ENCODE results near the gene PLA2G4E. TPM values are rescaled to one million over a fixed set of nuclear protein-coding genes. Genes with fewer than 3 reads are reported as not detected.

The PLA2G4E gene
- polyA plus RNA-seq, 1 donor (not counting 4 experiments of a cell fraction or from before 2014, with no cell fraction given), result 3.5 TPM

GRCh38 chr15:42065468-42065867, 44.6 kb upstream of the PLA2G4E start:
- Histone ChIP-seq H4K20me1 (ENCODE audit: control insufficient read depth, extremely low read depth, insufficient read depth, low read length) (no peaks in the 10 kb centered on the region), H3K9ac (ENCODE audit: control insufficient read depth, extremely low read depth, insufficient read depth, low read length) (no peak overlapping the region), H3K36me3 (ENCODE audit: control insufficient read depth in 2 of 2, extremely low read depth in 1 of 2, insufficient read depth in 2 of 2, low read length in 2 of 2) (no peaks in the 10 kb centered on the region), H3K4me3 (ENCODE audit: control insufficient read depth in 2 of 3, extremely low read depth in 1 of 3, insufficient read depth in 2 of 3, low read depth in 1 of 3, low read length in 3 of 3) (no peak overlapping the region), H3K9me1 (ENCODE audit: control insufficient read depth, extremely low read depth, insufficient read depth, low read length) (no peaks in the 10 kb centered on the region), H2AFZ (ENCODE audit: control insufficient read depth, low read length) (no peak overlapping the region), H3K9me3 (ENCODE audit: control insufficient read depth, low read depth, low read length) (no peaks in the 10 kb centered on the region), H3K4me2 (ENCODE audit: control insufficient read depth, extremely low read depth, insufficient read depth, low read depth, low read length) (no peak overlapping the region), H3K27me3 (ENCODE audit: control insufficient read depth, extremely low read depth, insufficient read depth, low read length) (no peaks in the 10 kb centered on the region), H3K27ac (ENCODE audit: control insufficient read depth, insufficient read depth, low read length) (no peak overlapping the region), H3K79me2 (ENCODE audit: control insufficient read depth, insufficient read depth, low read length) (no peaks in the 10 kb centered on the region), H3K4me1 (ENCODE audit: control insufficient read depth, extremely low read depth, insufficient read depth, low read length) (no peaks in the 10 kb centered on the region)
- no peak for FAIRE-seq
- no peak for TF ChIP-seq EZH2 (IDR thresholded peaks at IDR 0.05; ENCODE audit: low read length)
- TF ChIP-seq, protein P1, sequence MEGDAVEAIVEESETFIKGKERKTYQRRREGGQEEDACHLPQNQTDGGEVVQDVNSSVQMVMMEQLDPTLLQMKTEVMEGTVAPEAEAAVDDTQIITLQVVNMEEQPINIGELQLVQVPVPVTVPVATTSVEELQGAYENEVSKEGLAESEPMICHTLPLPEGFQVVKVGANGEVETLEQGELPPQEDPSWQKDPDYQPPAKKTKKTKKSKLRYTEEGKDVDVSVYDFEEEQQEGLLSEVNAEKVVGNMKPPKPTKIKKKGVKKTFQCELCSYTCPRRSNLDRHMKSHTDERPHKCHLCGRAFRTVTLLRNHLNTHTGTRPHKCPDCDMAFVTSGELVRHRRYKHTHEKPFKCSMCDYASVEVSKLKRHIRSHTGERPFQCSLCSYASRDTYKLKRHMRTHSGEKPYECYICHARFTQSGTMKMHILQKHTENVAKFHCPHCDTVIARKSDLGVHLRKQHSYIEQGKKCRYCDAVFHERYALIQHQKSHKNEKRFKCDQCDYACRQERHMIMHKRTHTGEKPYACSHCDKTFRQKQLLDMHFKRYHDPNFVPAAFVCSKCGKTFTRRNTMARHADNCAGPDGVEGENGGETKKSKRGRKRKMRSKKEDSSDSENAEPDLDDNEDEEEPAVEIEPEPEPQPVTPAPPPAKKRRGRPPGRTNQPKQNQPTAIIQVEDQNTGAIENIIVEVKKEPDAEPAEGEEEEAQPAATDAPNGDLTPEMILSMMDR (optimal IDR thresholded peaks at IDR 0.05 in 1 of 3, IDR thresholded peaks at IDR 0.05 in 1 of 3, conservative IDR thresholded peaks at IDR 0.05 in 1 of 3; ENCODE audit: extremely low read depth in 1 of 3, insufficient read depth in 2 of 3, low read length in 3 of 3), result no peak
- dilution Hi-C loops (cut with MboI; ENCODE audit: extremely low pct_ligation_motif_present, low sequenced_read_pairs), result no loop called here
- no peak for DNase-seq (ENCODE audit: low read depth, low spot score)

- Histone ChIP-seq H3K36me3 (ENCODE audit: control insufficient read depth in 2 of 2, extremely low read depth in 1 of 2, insufficient read depth in 2 of 2, low read length in 2 of 2) (no peaks in the 10 kb centered on the region), H4K20me1 (ENCODE audit: control insufficient read depth, extremely low read depth, insufficient read depth, low read length) (no peaks in the 10 kb centered on the region), H3K27me3 (ENCODE audit: control insufficient read depth, extremely low read depth, insufficient read depth, low read length) (no peaks in the 10 kb centered on the region), H3K4me3 (ENCODE audit: control insufficient read depth in 2 of 3, extremely low read depth in 1 of 3, insufficient read depth in 2 of 3, low read depth in 1 of 3, low read length in 3 of 3) (no peak overlapping the region), H3K9ac (ENCODE audit: control insufficient read depth, extremely low read depth, insufficient read depth, low read length) (no peak overlapping the region), H3K9me3 (ENCODE audit: control insufficient read depth, low read depth, low read length) (no peaks in the 10 kb centered on the region), H3K9me1 (ENCODE audit: control insufficient read depth, extremely low read depth, insufficient read depth, low read length) (no peaks in the 10 kb centered on the region), H2AFZ (ENCODE audit: control insufficient read depth, low read length) (no peak overlapping the region), H3K4me1 (ENCODE audit: control insufficient read depth, extremely low read depth, insufficient read depth, low read length) (no peaks in the 10 kb centered on the region), H3K27ac (ENCODE audit: control insufficient read depth, insufficient read depth, low read length) (no peak overlapping the region), H3K79me2 (ENCODE audit: control insufficient read depth, insufficient read depth, low read length) (no peaks in the 10 kb centered on the region), H3K4me2 (ENCODE audit: control insufficient read depth, extremely low read depth, insufficient read depth, low read depth, low read length) (no peak overlapping the region)
- dilution Hi-C loops (cut with MboI; ENCODE audit: extremely low pct_ligation_motif_present, low sequenced_read_pairs), result no loop called here
- FAIRE-seq (no peak), DNase-seq (ENCODE audit: low read depth, low spot score) (no peak)
- no peak for TF ChIP-seq EZH2 (IDR thresholded peaks at IDR 0.05; ENCODE audit: low read length)
- TF ChIP-seq, protein P1 (optimal IDR thresholded peaks at IDR 0.05 in 1 of 3, IDR thresholded peaks at IDR 0.05 in 1 of 3, conservative IDR thresholded peaks at IDR 0.05 in 1 of 3; ENCODE audit: extremely low read depth in 1 of 3, insufficient read depth in 2 of 3, low read length in 3 of 3), result no peak
These were observed 44.2 kb upstream of the PLA2G4E start for GRCh38 chr15:42065033-42065432.

Measured in keratinocyte (primary cell).